Neutrophil (primary cell): Measurements from ENCODE around the gene FASTK.

ENCODE experiments used
- H3K27ac ChIP-seq: fragments of 200-600 bp; sonication (generic); 2 replicates; pipeline ENCODE4 v1.5.1; 2016; ENCODE audit warnings: mild to moderate bottlenecking, moderate library complexity
- H3K27me3 ChIP-seq: fragments of 200-600 bp; sonication (generic); 2 replicates; pipeline ENCODE4 v1.6.0; 2016; ENCODE audit warnings: mild to moderate bottlenecking
- H3K36me3 ChIP-seq: fragments of 200-600 bp; sonication (generic); 2 replicates; pipeline ENCODE4 v1.5.1; 2017
- H3K4me1 ChIP-seq, 2 experiments: fragments of 200-600 bp in 1 of 2; sonication (generic) in 1 of 2; 1 replicate in 1 of 2; 2 replicates in 1 of 2; pipeline versions ENCODE4 v1.5.1 to v1.6.1; 2013 to 2016; ENCODE audit warnings: low read depth in 1 of 2, low read length in 1 of 2, mild to moderate bottlenecking in 1 of 2, moderate library complexity in 1 of 2; ENCODE audit not compliant: control insufficient read depth in 1 of 2, insufficient read depth in 1 of 2
- H3K4me3 ChIP-seq, 2 experiments: fragments of 200-600 bp in 1 of 2; sonication (generic) in 1 of 2; 1 replicate in 1 of 2; 2 replicates in 1 of 2; pipeline ENCODE4 v1.5.1; 2013 to 2016; ENCODE audit warnings: low read depth in 1 of 2, low read length in 1 of 2, mild to moderate bottlenecking in 1 of 2, moderate library complexity in 1 of 2
- H3K9me3 ChIP-seq: fragments of 200-600 bp; sonication (generic); 2 replicates; pipeline ENCODE4 v1.5.1; 2016
- CTCF ChIP-seq: fragments of 200-600 bp; sonication (generic); IDR thresholded peaks from 2 replicates; pipeline ENCODE4 v1.5.1; 2016; ENCODE audit warnings: antibody characterized with exemption

The FASTK gene

GRCh38 chr7:151069841-151070573 lies 10.6 kb downstream of the FASTK start:
- no peak overlapping the region for H3K4me3 ChIP-seq
- H3K9me3 ChIP-seq: no peaks in the 10 kb centered on the region
- peaks cover 99% of the 10 kb centered on the region for H3K36me3 ChIP-seq
- no peaks in the 10 kb centered on the region for H3K27me3 ChIP-seq
- TF ChIP-seq CTCF: no peak
- H3K4me1 ChIP-seq: no peaks in the 10 kb centered on the region
- H3K27ac ChIP-seq: no peak overlapping the region

GRCh38 chr7:151068069-151068773 lies 12.4 kb downstream of the FASTK start:
- Histone ChIP-seq H3K9me3 (no peaks in the 10 kb centered on the region), H3K4me3 (no peak overlapping the region), H3K36me3 (peaks cover 93% of the 10 kb centered on the region), H3K27me3 (no peaks in the 10 kb centered on the region), H3K27ac (no peak overlapping the region), H3K4me1 (no peaks in the 10 kb centered on the region)
- no peak for TF ChIP-seq CTCF

GRCh38 chr7:151066273-151066974 lies 14.2 kb downstream of the FASTK start:
- no peaks in the 10 kb centered on the region for H3K9me3 ChIP-seq
- H3K27me3 ChIP-seq: no peaks in the 10 kb centered on the region
- H3K27ac ChIP-seq: no peak overlapping the region
- TF ChIP-seq CTCF: no peak
- peaks cover 75% of the 10 kb centered on the region for H3K36me3 ChIP-seq
- H3K4me1 ChIP-seq: no peaks in the 10 kb centered on the region
- H3K4me3 ChIP-seq: no peak overlapping the region

- H3K4me3 ChIP-seq: no peak overlapping the region
- no peaks in the 10 kb centered on the region for H3K9me3 ChIP-seq
These were observed 15.1 kb downstream of the FASTK start for GRCh38 chr7:151065516-151065915.

GRCh38 chr7:151064993-151065392 lies 15.6 kb downstream of the FASTK start:
- no peak for TF ChIP-seq CTCF
- no peaks in the 10 kb centered on the region for H3K9me3 ChIP-seq
- no peaks in the 10 kb centered on the region for H3K27me3 ChIP-seq
- H3K36me3 ChIP-seq: peaks cover 61% of the 10 kb centered on the region
- no peak overlapping the region for H3K27ac ChIP-seq
- H3K4me1 ChIP-seq: peaks cover 8 to 11% of the 10 kb centered on the region in 2 experiments
- no peak overlapping the region for H3K4me3 ChIP-seq

More at GRCh38 chr7:151065516-151065915, 15.1 kb downstream of the FASTK start:
- no peak overlapping the region for H3K27ac ChIP-seq
- H3K36me3 ChIP-seq: peaks cover 66% of the 10 kb centered on the region
- H3K4me1 ChIP-seq: peaks cover 3 to 6% of the 10 kb centered on the region in 2 experiments
- TF ChIP-seq CTCF: no peak
- no peaks in the 10 kb centered on the region for H3K27me3 ChIP-seq
